ENCODE results near the gene KLHL26.

The KLHL26 gene

DNA sequence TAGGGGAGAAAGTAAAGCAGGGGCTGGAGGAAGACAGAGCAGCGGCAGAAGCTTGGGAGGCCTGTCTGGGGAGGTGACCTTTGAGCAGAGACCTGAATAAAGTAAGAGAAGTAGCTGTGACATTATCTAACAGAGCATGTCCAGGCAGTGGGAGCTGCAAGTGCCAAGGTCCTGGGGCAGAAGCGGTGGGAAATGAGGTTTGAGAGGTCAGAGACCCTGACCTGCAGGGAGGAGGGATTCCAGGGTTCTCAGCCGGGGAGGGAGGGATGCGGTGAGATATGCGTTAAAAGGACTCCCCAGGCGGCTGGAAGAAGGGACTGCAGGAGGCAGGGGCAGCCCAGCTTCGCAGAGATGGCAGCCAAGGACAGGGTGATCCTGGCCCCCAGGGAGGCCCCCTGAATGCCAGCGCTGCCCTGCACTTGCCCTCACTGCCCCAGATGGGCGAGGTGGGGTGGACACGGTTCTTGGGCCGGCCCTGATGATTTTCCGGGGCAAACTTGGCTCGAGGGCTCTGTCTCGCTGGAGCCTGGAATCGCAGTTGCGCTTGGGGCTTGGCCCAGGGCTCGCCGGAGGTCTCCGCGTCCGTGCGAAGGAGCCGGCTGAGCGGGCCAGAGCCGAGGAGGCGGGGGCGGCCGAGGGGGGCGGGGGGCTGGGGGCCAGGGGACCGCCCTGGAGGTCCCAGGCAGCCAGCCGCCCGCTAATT, 33.4 kb upstream of the KLHL26 start:
- DNase-seq, result no peak

GRCh38 chr19:18603958-18604819, 32.6 kb upstream of the KLHL26 start:
- DNase-seq, result no peak

DNA sequence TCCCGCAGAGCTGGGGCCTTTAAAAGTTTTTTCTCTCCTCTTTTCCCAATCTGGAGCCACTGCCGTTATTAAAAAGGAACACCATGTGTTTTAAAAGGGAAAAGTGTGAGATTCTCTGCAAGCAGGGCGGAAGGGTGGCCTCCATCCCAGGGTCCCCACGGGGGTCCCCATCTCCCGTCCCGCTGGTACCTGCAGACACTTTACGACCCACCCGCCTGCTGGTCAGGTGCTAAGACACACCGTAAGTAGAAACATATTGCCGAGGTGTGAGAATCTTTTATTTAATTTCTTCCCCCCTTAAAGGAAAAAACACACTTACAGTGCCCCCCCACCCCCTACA, 32.0 kb upstream of the KLHL26 start:
- DNase-seq, result no peak

- no peak for DNase-seq
Observed at GRCh38 chr19:18605196-18605545, 31.7 kb upstream of the KLHL26 start.

DNA sequence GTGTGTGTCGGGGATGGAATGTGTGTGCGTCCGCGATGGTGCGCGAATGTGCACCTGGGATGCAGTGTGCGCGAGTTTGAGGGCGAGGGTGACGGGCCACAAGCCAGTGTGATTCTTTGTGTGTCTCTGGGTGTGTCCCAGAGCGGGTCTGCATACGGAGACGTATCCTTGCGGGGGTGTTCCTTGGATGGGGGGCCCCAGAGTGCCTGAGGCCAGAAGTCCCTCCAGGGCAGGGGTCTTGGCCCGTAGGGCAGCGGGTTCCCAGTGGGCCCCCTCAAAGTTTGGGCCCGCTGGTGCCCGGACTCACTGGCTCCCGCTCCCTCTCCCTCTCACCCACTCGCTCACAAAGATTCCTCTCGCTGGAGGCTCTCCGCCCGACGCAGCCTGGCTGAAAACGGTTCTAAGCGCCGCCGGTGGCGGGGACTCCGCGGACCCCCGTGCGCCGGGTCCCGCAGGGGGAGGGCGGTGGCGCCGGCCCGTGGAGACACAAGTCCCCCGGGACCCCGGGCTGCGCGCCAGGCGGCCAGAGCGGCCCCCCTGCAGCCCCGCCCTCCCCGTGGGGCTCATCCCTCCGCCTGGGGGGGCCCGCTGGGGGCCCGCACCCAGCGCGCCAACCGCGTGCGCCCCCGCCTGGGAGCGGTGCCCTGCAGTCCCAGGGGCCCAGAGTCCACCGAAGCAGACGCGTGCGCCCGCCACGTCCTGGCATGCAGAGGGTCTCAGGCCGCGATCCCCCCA, 31.1 kb upstream of the KLHL26 start:
- DNase-seq, result no peak

- DNase-seq, result no peak
Observed at GRCh38 chr19:18606281-18607225, 30.3 kb upstream of the KLHL26 start, which contains the start of gene CRLF1. TSS of gene CRLF1 (minus strand) at chr19:18606799. CDS start at chr19:18606656, 143 bp downstream.

- DNase-seq, result no peak
Observed at GRCh38 chr19:18607226-18608101, 29.4 kb upstream of the KLHL26 start.

GRCh38 chr19:18608102-18608804, 28.6 kb upstream of the KLHL26 start:
- no peak for DNase-seq

- no peak for DNase-seq
Observed at GRCh38 chr19:18608805-18609716, 27.8 kb upstream of the KLHL26 start.

- no peak for DNase-seq
Observed at GRCh38 chr19:18609717-18610051, 27.1 kb upstream of the KLHL26 start.

GRCh38 chr19:18610245-18610555, 26.6 kb upstream of the KLHL26 start:
- DNase-seq, result no peak

- DNase-seq, result no peak
Observed at GRCh38 chr19:18610556-18611326, 26.1 kb upstream of the KLHL26 start.

DNA sequence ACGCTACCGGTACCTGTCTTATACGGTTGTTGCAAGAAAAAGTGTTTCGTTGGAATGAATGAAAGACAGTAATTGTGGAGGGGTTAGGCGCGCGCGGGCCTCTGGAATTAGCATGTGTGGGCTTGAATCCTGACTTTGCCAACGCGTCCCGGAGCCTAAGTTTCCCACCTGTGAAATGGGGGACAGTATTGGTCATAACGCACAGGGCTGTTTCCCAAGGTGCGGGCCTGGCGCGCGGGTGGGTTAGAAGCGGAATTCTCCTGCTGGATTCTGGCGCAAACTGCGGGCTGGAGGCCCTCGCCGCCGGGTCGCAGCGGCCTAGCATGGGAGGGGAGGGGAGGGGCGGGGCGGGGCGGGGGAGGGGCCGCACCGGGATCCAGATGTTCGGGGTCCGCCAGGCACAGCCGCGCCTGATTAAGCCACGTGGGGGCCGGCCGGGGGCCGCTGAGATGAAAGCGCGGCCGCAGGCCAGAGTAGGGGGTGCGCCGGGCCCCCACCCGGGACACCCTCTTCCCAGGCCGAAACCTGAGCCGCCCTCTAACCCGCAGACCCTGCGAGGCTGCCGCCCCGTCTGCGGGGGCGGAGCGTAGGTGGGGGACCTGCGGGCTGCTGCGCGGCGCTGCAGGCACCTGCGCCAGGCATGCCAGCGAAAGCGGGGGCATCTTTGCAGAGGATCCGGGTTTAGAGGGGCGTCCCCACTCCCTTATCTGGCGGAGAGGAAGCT, 25.3 kb upstream of the KLHL26 start:
- no peak for DNase-seq

DNA sequence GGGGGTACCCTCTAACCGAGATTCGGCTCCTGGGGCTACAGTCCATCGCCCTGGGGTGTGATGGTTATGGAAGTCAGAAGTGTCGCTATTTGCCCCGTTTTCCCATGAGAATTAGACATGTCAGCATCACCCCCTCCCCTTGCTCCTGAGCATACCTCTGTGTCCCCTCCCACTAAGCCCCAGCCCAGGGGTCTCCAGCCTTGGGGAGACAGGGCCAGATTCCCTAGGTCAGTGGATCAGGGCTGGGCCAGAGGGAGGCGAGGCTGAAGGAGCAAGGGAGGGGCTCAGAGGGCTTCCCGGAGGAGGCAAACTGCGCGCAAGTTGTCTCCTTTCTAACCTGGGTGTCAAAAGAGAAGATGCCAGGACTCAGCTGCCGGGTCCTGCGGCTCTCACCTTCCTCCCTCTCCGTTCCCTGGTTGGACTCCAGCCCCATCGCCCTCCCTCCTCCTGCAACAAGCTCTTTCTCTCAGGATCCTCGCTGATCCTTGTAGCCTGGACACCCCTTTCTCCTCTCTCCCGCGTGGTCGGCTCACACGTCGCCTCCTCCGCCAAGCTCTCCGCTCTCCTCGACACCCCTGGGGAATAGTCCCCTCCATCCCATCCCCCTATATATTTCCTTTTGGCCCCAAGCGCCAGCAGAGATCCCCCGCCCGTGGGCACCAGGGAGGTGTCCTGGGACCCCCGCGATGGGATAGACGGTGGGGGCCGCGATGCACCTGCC, 24.6 kb upstream of the KLHL26 start:
- no peak for DNase-seq

DNA sequence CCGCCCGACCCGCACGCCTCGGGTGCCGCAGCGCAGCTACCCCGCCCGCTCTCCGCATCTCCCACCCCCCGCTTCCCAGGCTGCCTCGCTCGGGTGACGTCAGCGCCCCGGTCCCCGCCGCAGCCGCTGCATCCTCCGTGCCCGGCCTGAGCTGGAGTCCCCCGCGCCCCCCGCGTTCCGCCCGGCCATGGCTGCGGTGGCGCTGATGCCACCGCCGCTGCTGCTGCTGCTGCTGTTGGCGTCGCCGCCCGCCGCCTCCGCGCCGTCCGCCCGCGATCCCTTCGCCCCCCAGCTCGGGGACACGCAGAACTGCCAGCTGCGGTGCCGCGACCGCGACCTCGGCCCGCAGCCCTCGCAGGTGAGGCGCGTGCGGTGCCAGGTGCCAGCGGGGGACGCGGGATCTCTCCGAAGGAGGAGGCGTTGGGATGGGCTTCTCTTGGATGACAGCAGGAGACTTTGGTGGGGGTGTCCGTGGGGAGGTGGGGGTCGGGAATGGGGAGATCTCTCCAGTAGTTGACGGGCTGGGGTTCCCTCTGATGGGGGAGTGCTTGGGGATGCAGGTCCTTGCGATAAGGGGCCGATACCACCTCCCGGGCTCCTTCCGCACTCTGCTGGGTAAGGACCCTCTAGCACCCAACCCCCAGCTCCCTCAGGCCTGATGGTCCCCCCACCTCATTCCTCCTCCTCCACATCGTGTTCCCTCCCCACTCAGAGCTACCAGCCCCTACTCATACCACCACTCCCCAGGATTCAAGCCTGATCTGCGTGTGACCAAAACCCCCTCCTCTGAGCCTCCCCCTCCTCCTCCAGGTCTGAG, 23.8 kb upstream of the KLHL26 start, which contains the start of gene TMEM59L:
Gene TMEM59L (plus strand): TSS at position 99 of the 817 bp plus-strand sequence. CDS start 89 bp downstream, at position 188.
- DNase-seq, result no peak

- no peak for DNase-seq
Observed at GRCh38 chr19:18613589-18614234, 23.1 kb upstream of the KLHL26 start.
